OCI-LY3 (cell line): ENCODE data around the gene LTBR.

ENCODE experiments used
- CTCF ChIP-seq: fragments of 200-600, 300-600 bp; sonication (generic); IDR thresholded peaks from 2 replicates; pipeline ENCODE4 v1.5.1; 2014; ENCODE audit warnings: antibody characterized with exemption, low read length, low read depth
- EZH2phosphoT487 ChIP-seq: fragments of 200-600 bp; shearing (Covaris generic); IDR thresholded peaks from 2 replicates; pipeline ENCODE4 v1.6.1; 2018; ENCODE audit warnings: antibody characterized with exemption, mixed run types, low read depth

- no peak for TF ChIP-seq EZH2phosphoT487
- no peak for TF ChIP-seq CTCF
Observed at GRCh38 chr12:6336889-6337853, 46.8 kb upstream of the LTBR start.
